Mammary epithelial cell (primary cell): ENCODE results near the gene ATG7.

Experiments used
- CTCF ChIP-seq, 2 donors: IDR thresholded peaks in 1 of 2; conservative IDR thresholded peaks in 1 of 2; 2 replicates each; pipeline ENCODE4 v1.5.1; 2011 to 2012; ENCODE audit warnings: inconsistent platforms in 2 of 2, low read length in 2 of 2, mild to moderate bottlenecking in 2 of 2, control low read depth in 1 of 2, low read depth in 1 of 2; ENCODE audit not compliant: insufficient read depth in 1 of 2; ENCODE audit errors: extremely low read depth in 1 of 2
- EZH2 ChIP-seq: IDR thresholded peaks from 2 replicates; pipeline ENCODE4 v1.6.1; 2012; ENCODE audit warnings: low read length, inconsistent platforms, borderline replicate concordance

GRCh38 chr3:11424277-11424676, 152.1 kb downstream of the ATG7 start:
- TF ChIP-seq CTCF (conservative IDR thresholded peaks at IDR 0.05 in 1 of 2, IDR thresholded peaks at IDR 0.05 in 1 of 2; ENCODE audit: extremely low read depth in 1 of 2, insufficient read depth in 1 of 2, low read depth in 1 of 2, low read length in 2 of 2), result no peak
- TF ChIP-seq EZH2, result no peak
